Measurements from ENCODE around the gene RAB3IP.

GRCh38 chr12:69851976-69852375 lies 113.3 kb downstream of the RAB3IP start:
- TF ChIP-seq POLR2A (IDR thresholded peaks at IDR 0.05; ENCODE audit: low read depth, low read length), result no peak
- no peak for TF ChIP-seq POLR2AphosphoS5 (IDR thresholded peaks at IDR 0.05; ENCODE audit: low read depth, low read length)
- no peak for TF ChIP-seq TAF1 (IDR thresholded peaks at IDR 0.05; ENCODE audit: borderline replicate concordance, low read depth, low read length)

All from GM12892 (cell line).